ENCODE results near the gene ZNF429.

- TF ChIP-seq POLR2A (IDR thresholded peaks at IDR 0.05) = no peak
- no peak for TF ChIP-seq CTCF (IDR thresholded peaks at IDR 0.05)
Observed at GRCh38 chr19:21519488-21519887, 14.1 kb downstream of the ZNF429 start.

Measured in vagina (tissue), 2 donors.